Lower leg skin (tissue), 3 donors: ENCODE results near the gene HAS3.
"Not testable (repeated sequence)": the region's sequence is repeated elsewhere in the genome, so short reads cannot be mapped to it uniquely, and the experiment has no call there.

Experiments
- CTCF ChIP-seq, 3 donors: fragments of 450-650 bp; IDR thresholded peaks; one replicate each; pipeline ENCODE4 v1.5.1; 2016; ENCODE audit warnings: antibody characterized with exemption in 3 of 3, mild to moderate bottlenecking in 3 of 3, moderate library complexity in 2 of 3
- POLR2A ChIP-seq, 2 donors: fragments of 450-650 bp; IDR thresholded peaks; one replicate each; pipeline ENCODE4 v1.6.1; 2016 to 2017; ENCODE audit warnings: antibody characterized with exemption in 2 of 2, mild to moderate bottlenecking in 1 of 2, moderate library complexity in 1 of 2

GRCh38 chr16:69126801-69127200 lies 21.3 kb downstream of the HAS3 start:
- TF ChIP-seq POLR2A, CTCF (IDR thresholded peaks at IDR 0.05): not testable (repeated sequence)
